CD4-positive, CD25-positive, alpha-beta regulatory T cell (primary cell): ENCODE measurements around the gene PEPD. TPM values are rescaled to one million over a fixed set of nuclear protein-coding genes. Genes with fewer than 3 reads are reported as not detected.
"Not testable (repeated sequence)": the region's sequence is repeated elsewhere in the genome, so short reads cannot be mapped to it uniquely, and the experiment has no call there.

ENCODE experiments used
- ATAC-seq, 2 donors: fragments of 150-1000 bp; cut with Tn5 transposase; one replicate each; pipeline ENCODE4 v1.10.0; 2021; ENCODE audit warnings: low read depth in 2 of 2, moderate number of reproducible peaks in 2 of 2, moderate library complexity in 1 of 2
- DNase-seq, 3 donors: peaks; one replicate each; pipeline versions ENCODE4 v3.0.0 to v3.0.0-alpha.2; 2012 to 2022; ENCODE audit warnings: mixed read lengths in 1 of 3
- H3K27ac ChIP-seq: one replicate; pipeline ENCODE4 v1.7.0; 2013; ENCODE audit warnings: mild to moderate bottlenecking, low read length; ENCODE audit not compliant: insufficient read depth, poor library complexity, severe bottlenecking
- H3K27me3 ChIP-seq: one replicate; pipeline ENCODE4 v1.7.0; 2013; ENCODE audit warnings: low read length; ENCODE audit not compliant: control insufficient read depth, insufficient read depth
- H3K36me3 ChIP-seq: one replicate; pipeline ENCODE4 v1.7.0; 2013; ENCODE audit warnings: mild to moderate bottlenecking, low read length, moderate library complexity; ENCODE audit not compliant: control insufficient read depth, insufficient read depth
- H3K4me1 ChIP-seq: 2 replicates; pipeline ENCODE4 v1.7.0; 2013; ENCODE audit warnings: mild to moderate bottlenecking, low read length; ENCODE audit not compliant: insufficient read depth, control insufficient read depth, poor library complexity, severe bottlenecking
- H3K4me3 ChIP-seq: one replicate; pipeline ENCODE4 v1.7.0; 2013; ENCODE audit warnings: low read depth, mild to moderate bottlenecking, low read length, moderate library complexity
- H3K9me3 ChIP-seq, 2 experiments: 1 replicate in 1 of 2; 2 replicates in 1 of 2; pipeline ENCODE4 v1.7.0; 2013; ENCODE audit warnings: low read length in 2 of 2, mild to moderate bottlenecking in 1 of 2, moderate library complexity in 1 of 2; ENCODE audit not compliant: control insufficient read depth in 2 of 2
- H3K27ac Mint-ChIP-seq, 3 donors: one replicate each; pipeline ENCODE4 v1.8.0; 2020 to 2022; ENCODE audit warnings: mild to moderate bottlenecking in 3 of 3, mixed read lengths in 3 of 3, moderate library complexity in 2 of 3
- H3K27me3 Mint-ChIP-seq: one replicate; pipeline ENCODE4 v1.8.0; 2022; ENCODE audit warnings: mild to moderate bottlenecking, mixed read lengths
- H3K36me3 Mint-ChIP-seq: one replicate; pipeline ENCODE4 v1.8.0; 2020; ENCODE audit warnings: mixed read lengths
- H3K4me1 Mint-ChIP-seq, 4 donors: one replicate each; pipeline ENCODE4 v1.8.0; 2020 to 2022; ENCODE audit warnings: mixed read lengths in 4 of 4, mild to moderate bottlenecking in 1 of 4
- H3K4me3 Mint-ChIP-seq, 4 donors: one replicate each; pipeline ENCODE4 v1.8.0; 2020 to 2022; ENCODE audit warnings: mild to moderate bottlenecking in 4 of 4, mixed read lengths in 4 of 4, moderate library complexity in 3 of 4
- H3K9me3 Mint-ChIP-seq, 7 donors: one replicate each; pipeline ENCODE4 v1.8.0; 2020 to 2022; ENCODE audit warnings: mixed read lengths in 7 of 7, mild to moderate bottlenecking in 3 of 7, moderate library complexity in 2 of 7
- polyA plus RNA-seq, 4 donors: library from polyadenylated mRNA; unstranded; fragments of 300-500 nt; fragmentation: Illumina TruSeq; gene quantifications; one replicate each; pipeline ENCODE4 v1.2.3, GENCODE V29; 2021
- total RNA-seq: library from RNA; stranded (reverse); gene quantifications from one replicate; pipeline ENCODE4 v1.2.3, GENCODE V29; 2022

Gene PEPD
- total and polyA plus RNA-seq, 5 donors from 2014 or later = 36.8 to 141 (median 109) TPM

DNA sequence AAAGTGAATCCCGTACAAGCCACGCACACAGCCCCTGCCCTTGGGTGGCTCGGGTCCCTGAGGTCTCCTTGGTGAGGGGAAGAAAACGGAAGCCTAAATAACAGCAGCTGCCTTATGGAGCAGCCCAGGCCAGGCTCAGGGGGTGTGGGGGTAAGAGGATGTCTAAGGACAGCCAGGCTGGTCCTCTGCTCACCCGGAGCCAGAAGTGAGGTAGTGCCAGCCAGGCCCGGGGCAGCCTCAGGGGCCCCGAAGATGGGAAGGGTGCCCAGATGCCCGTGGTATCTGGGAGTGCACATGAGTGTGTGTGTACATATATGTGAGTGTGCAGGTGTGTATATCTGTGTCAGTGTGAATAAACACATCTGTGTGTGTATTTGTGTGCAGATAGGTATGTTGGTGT lies 38.4 kb upstream of the PEPD start:
- DNase-seq (no peak), ATAC-seq (no peak)
- H3K27me3 ChIP-seq = peaks cover 2% of the 10 kb centered on the region
- Mint-ChIP-seq H3K36me3 (no peaks in the 10 kb centered on the region), H3K27me3 (no peaks in the 10 kb centered on the region), H3K4me3 (no peak overlapping the region), H3K9me3 (peaks cover 0 to 1% (median 0%) of the 10 kb centered on the region in 7 donors), H3K4me1 (no peaks in the 10 kb centered on the region), H3K27ac (no peak overlapping the region)
- no peak overlapping the region for H3K4me3 ChIP-seq
- H3K9me3 ChIP-seq = no peaks in the 10 kb centered on the region
- H3K27ac ChIP-seq = no peak overlapping the region
- no peaks in the 10 kb centered on the region for H3K36me3 ChIP-seq
- no peaks in the 10 kb centered on the region for H3K4me1 ChIP-seq

DNA sequence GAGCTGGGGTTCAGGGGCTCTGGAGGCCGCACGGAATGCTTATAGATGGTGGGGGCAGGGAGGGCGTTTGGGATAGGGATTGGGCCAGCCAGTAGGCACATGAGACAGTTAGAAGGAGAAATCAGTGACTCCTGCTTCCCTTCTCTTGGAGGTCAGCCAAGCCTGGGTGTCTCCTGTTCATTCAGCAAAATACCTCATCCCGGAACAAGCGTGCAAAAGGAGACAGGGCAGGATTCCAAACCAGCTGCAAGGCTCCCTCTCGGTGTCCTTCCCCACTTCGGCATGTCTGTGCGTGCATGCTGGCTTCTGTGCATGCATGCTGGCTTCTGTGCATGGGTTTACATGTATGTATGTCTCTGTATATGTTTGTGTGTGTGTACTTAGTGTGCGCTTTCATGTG lies 37.3 kb upstream of the PEPD start:
- DNase-seq (no peak), ATAC-seq (no peak)
- Mint-ChIP-seq H3K27ac (no peak overlapping the region), H3K4me1 (no peaks in the 10 kb centered on the region), H3K27me3 (no peaks in the 10 kb centered on the region), H3K36me3 (no peaks in the 10 kb centered on the region), H3K9me3 (peaks cover 0 to 1% (median 0%) of the 10 kb centered on the region in 7 donors), H3K4me3 (no peak overlapping the region)
- H3K4me1 ChIP-seq = no peaks in the 10 kb centered on the region
- H3K4me3 ChIP-seq = no peak overlapping the region
- no peaks in the 10 kb centered on the region for H3K36me3 ChIP-seq
- no peak overlapping the region for H3K27ac ChIP-seq
- H3K27me3 ChIP-seq = no peaks in the 10 kb centered on the region
- H3K9me3 ChIP-seq = no peaks in the 10 kb centered on the region

DNA sequence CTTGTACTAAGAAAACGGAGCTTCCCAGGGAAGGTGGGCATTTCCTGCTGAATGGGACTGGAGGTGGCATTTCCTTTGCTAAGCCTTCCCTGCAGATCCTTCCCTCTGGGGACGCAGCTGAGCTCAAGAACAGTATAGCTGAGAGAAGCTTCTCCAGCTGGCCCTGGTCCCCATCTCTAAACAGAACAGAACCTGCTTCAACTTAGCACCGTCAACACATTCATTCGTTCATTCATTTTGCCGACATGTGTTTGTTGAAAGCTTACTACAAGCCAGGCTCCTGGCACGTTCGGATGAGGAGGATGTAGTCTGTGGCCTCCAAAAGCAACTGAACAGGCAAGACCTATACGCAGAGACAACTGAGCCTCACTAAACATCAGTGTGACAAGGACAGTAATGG lies 36.6 kb upstream of the PEPD start:
- H3K9me3 ChIP-seq = no peaks in the 10 kb centered on the region
- no peaks in the 10 kb centered on the region for H3K4me1 ChIP-seq
- no peak overlapping the region for H3K27ac ChIP-seq
- ATAC-seq = no peak
- DNase-seq = no peak
- H3K36me3 Mint-ChIP-seq = no peaks in the 10 kb centered on the region
- H3K4me3 ChIP-seq = no peak overlapping the region
- no peaks in the 10 kb centered on the region for H3K36me3 ChIP-seq
- H3K9me3 Mint-ChIP-seq = peaks cover 0 to 1% (median 0%) of the 10 kb centered on the region in 7 donors
- H3K27me3 ChIP-seq = no peaks in the 10 kb centered on the region
- H3K4me3 Mint-ChIP-seq = no peak overlapping the region
- no peaks in the 10 kb centered on the region for H3K4me1 Mint-ChIP-seq
- no peaks in the 10 kb centered on the region for H3K27me3 Mint-ChIP-seq
- no peak overlapping the region for H3K27ac Mint-ChIP-seq

DNA sequence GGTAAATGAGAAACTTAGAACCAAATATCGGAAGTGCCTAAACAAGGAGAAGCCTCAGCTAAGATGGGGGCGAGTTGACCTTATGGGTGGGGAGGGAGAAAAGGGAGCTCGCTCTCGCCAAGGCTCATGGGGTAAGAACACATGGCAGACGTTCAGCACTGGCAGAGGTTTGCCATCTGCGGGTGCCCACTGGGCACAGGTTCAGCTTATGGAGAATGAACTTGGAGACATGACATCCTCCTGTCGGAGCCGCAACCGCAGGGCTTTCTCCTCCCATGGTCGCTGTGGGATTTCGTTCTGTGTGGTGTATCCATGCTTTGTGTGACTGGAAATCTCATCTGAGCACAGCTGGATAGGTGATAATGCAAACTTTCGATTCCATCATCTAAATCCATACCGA lies 36.1 kb upstream of the PEPD start:
- Mint-ChIP-seq H3K4me1 (no peaks in the 10 kb centered on the region), H3K36me3 (no peaks in the 10 kb centered on the region), H3K27ac (no peak overlapping the region), H3K9me3 (peaks cover 0 to 1% (median 0%) of the 10 kb centered on the region in 7 donors), H3K27me3 (no peaks in the 10 kb centered on the region), H3K4me3 (no peak overlapping the region)
- Histone ChIP-seq H3K9me3 (no peaks in the 10 kb centered on the region), H3K27ac (no peak overlapping the region), H3K4me1 (no peaks in the 10 kb centered on the region), H3K27me3 (no peaks in the 10 kb centered on the region), H3K36me3 (no peaks in the 10 kb centered on the region), H3K4me3 (no peak overlapping the region)
- DNase-seq (no peak), ATAC-seq (no peak)

- Histone ChIP-seq H3K27ac (no peak overlapping the region), H3K4me3 (no peak overlapping the region), H3K27me3 (no peaks in the 10 kb centered on the region), H3K36me3 (no peaks in the 10 kb centered on the region), H3K9me3 (no peaks in the 10 kb centered on the region), H3K4me1 (no peaks in the 10 kb centered on the region)
- H3K27ac Mint-ChIP-seq = no peak overlapping the region
- H3K27me3 Mint-ChIP-seq = no peaks in the 10 kb centered on the region
- DNase-seq (no peak), ATAC-seq (no peak)
- H3K36me3 Mint-ChIP-seq = no peaks in the 10 kb centered on the region
- H3K4me3 Mint-ChIP-seq = no peak overlapping the region
- no peaks in the 10 kb centered on the region for H3K4me1 Mint-ChIP-seq
- H3K9me3 Mint-ChIP-seq = peaks cover 0 to 1% (median 0%) of the 10 kb centered on the region in 7 donors
Measured at GRCh38 chr19:33557196-33557595, 35.6 kb upstream of the PEPD start.

GRCh38 chr19:33556261-33556660 lies 34.7 kb upstream of the PEPD start:
- Histone ChIP-seq H3K4me3 (no peak overlapping the region), H3K27me3 (no peaks in the 10 kb centered on the region), H3K4me1 (no peaks in the 10 kb centered on the region), H3K36me3 (no peaks in the 10 kb centered on the region), H3K9me3 (no peaks in the 10 kb centered on the region), H3K27ac (no peak overlapping the region)
- no peaks in the 10 kb centered on the region for H3K27me3 Mint-ChIP-seq
- no peaks in the 10 kb centered on the region for H3K9me3 Mint-ChIP-seq
- H3K36me3 Mint-ChIP-seq = no peaks in the 10 kb centered on the region
- H3K4me1 Mint-ChIP-seq = no peaks in the 10 kb centered on the region
- no peak for ATAC-seq
- no peak overlapping the region for H3K4me3 Mint-ChIP-seq
- no peak for DNase-seq
- no peak overlapping the region for H3K27ac Mint-ChIP-seq

DNA sequence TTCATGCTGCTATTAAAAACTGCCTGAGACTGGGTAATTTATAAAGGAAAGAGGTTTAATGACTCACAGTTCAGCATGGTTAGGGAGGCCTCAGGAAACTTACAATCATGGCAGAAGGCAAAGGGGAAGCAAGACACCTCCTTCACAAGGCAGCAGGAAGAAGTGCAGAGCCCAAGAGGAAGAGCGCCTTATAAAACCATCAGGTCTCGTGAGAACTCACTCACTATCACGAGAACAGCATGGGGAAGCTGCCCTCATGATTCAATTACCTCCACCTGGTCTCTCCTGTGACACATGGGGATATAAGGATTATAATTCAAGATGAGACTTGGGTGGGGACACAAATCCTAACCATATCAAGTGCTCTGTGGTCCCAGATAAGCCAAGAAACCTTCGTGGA lies 34.1 kb upstream of the PEPD start:
- H3K27me3 ChIP-seq, ATAC-seq, H3K27ac ChIP-seq, H3K4me3 Mint-ChIP-seq, H3K9me3 ChIP-seq, H3K27ac Mint-ChIP-seq, H3K4me1 Mint-ChIP-seq, DNase-seq, H3K9me3 Mint-ChIP-seq, H3K36me3 Mint-ChIP-seq, H3K36me3 ChIP-seq, H3K4me1 ChIP-seq, H3K27me3 Mint-ChIP-seq, H3K4me3 ChIP-seq: not testable (repeated sequence)

DNA sequence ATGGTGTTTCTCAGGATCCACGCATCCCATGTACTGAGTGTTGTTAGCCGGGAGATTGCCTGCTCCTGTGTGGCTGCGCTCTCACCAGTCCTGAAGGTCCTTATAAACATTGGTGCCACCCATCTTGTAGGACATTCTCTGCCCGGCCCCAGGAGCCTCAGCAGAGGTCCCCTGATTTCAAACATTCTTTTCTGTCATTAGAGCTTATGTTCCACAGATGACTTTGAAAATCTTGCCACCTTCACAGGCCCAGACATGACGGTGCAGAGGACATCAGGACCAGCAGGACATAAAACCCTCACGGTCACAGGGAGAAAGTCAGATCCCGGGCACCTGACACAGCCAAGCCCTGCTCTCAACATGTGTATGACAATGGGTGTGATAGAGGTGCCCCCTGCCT lies 33.2 kb upstream of the PEPD start:
- Histone ChIP-seq H3K27ac (no peak overlapping the region), H3K4me3 (no peak overlapping the region), H3K4me1 (no peaks in the 10 kb centered on the region), H3K9me3 (no peaks in the 10 kb centered on the region), H3K27me3 (no peaks in the 10 kb centered on the region), H3K36me3 (no peaks in the 10 kb centered on the region)
- H3K4me1 Mint-ChIP-seq = no peaks in the 10 kb centered on the region
- H3K9me3 Mint-ChIP-seq = no peaks in the 10 kb centered on the region
- no peaks in the 10 kb centered on the region for H3K36me3 Mint-ChIP-seq
- H3K4me3 Mint-ChIP-seq = no peak overlapping the region
- no peak for DNase-seq
- peak overlapping the region in 1 of 3 donors; percentile 58 for H3K27ac Mint-ChIP-seq
- no peaks in the 10 kb centered on the region for H3K27me3 Mint-ChIP-seq
- no peak for ATAC-seq
